ENCODE data around the gene SRGAP1.
"Not testable (repeated sequence)": the region's sequence is repeated elsewhere in the genome, so short reads cannot be mapped to it uniquely, and the experiment has no call there.

Gene SRGAP1

DNA sequence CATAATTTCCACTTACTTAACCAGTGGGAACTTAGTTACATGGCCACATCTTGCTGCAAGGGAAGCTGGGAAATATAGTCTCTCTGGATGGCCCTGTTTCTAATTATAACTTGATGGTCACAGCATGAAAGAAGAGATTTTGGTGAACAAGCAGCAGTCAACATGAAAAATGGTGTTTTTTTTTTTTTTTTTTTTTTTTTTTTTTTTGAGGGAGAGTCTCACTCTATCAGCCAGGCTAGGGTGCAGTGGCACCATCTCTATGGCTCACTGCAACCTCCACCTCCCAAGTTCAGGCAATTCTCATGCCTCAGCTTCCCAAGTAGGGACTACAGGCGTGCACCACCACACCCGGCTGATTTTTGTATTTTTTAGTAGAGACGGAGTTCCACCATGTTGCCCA lies 10.8 kb downstream of the SRGAP1 start:
- Histone ChIP-seq H3K9me3 (replicated peaks; ENCODE audit: low read length) (no peaks in the 10 kb centered on the region), H3K27me3 (ENCODE audit: control insufficient read depth, insufficient read depth, low read length) (no peaks in the 10 kb centered on the region), H3K4me2 (ENCODE audit: low read length) (no peak overlapping the region), H3K36me3 (ENCODE audit: insufficient read depth, low read length) (no peaks in the 10 kb centered on the region), H3K4me3 (ENCODE audit: low read length) (no peak overlapping the region), H3K4me1 (ENCODE audit: control insufficient read depth, insufficient read depth, low read length) (no peaks in the 10 kb centered on the region), H3K9ac (ENCODE audit: low read depth, low read length) (no peak overlapping the region)

DNA sequence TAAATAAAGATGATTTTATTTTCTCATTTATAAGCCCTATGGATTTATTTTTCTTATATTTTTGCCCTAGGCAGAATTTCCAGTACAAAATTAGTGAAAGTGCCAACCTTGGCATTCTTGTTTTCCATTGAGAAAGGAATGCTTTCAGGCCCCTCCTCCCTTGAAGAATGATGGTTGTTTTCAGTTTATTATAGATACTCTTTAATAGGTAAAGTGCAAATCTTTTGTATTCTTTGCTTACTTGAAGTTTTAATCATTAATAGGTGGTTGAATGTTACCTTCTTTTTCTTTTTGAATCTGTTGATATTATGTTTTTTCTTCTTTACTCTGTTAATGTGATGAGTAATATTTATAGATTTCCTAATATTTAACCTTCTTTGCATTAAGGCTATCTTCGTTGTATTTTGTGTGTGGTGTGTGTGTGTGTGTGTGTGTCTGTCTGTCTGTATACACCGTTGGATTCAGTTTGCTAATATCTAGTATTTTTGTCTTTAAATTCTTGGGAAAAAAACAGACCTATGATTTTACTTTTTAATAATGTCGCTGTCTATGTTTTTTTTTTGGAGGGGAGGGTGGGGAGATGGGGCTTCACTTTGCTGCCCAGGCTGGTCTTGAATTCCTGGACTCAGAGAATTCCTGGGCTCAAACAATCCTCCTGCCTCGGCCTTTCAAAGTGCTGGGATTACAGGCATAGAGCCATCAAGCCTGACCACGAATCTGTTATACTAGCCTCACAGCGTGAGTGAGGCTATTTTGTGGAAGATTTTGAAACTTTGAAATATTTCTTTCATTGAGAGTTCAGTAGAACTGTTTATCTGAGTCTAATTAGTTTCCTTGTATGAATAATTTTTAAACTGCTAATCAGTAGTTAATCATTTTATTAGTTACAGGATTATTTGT lies 13.5 kb downstream of the SRGAP1 start:
- Histone ChIP-seq H3K9me3 (replicated peaks; ENCODE audit: low read length) (no peaks in the 10 kb centered on the region), H3K4me2 (ENCODE audit: low read length) (peak overlapping the region; percentile 36), H3K27me3 (ENCODE audit: control insufficient read depth, insufficient read depth, low read length) (no peaks in the 10 kb centered on the region), H3K4me1 (ENCODE audit: control insufficient read depth, insufficient read depth, low read length) (peaks cover 16% of the 10 kb centered on the region), H3K36me3 (ENCODE audit: insufficient read depth, low read length) (no peaks in the 10 kb centered on the region), H3K9ac (ENCODE audit: low read depth, low read length) (no peak overlapping the region), H3K4me3 (ENCODE audit: low read length) (no peak overlapping the region)

DNA sequence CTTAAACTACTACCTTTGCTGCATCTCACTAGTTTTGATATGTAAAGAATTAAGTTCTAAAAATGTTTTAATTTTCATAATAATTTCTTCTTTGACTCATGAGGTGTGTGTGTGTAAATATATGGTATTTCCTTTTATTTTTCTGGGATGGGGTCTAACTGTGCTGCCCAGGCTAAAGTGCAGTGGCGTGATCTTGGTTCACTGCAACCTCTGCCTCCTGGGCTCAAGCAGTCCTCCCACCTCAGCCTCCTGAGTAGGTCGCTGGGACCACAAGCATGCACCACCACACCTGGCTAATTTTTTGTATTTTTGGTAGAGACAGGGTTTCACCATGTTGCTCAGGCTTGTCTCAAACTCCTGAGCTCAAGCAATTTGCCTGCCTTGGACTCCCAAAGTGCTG lies 15.4 kb downstream of the SRGAP1 start:
- H3K9ac ChIP-seq (ENCODE audit: low read depth, low read length); H3K27me3 ChIP-seq (ENCODE audit: control insufficient read depth, insufficient read depth, low read length); H3K36me3 ChIP-seq (ENCODE audit: insufficient read depth, low read length); H3K4me3 ChIP-seq (ENCODE audit: low read length); H3K9me3 ChIP-seq (replicated peaks; ENCODE audit: low read length); H3K4me2 ChIP-seq (ENCODE audit: low read length): not testable (repeated sequence)
- H3K4me1 ChIP-seq (ENCODE audit: control insufficient read depth, insufficient read depth, low read length) = peaks cover 29% of the 10 kb centered on the region

DNA sequence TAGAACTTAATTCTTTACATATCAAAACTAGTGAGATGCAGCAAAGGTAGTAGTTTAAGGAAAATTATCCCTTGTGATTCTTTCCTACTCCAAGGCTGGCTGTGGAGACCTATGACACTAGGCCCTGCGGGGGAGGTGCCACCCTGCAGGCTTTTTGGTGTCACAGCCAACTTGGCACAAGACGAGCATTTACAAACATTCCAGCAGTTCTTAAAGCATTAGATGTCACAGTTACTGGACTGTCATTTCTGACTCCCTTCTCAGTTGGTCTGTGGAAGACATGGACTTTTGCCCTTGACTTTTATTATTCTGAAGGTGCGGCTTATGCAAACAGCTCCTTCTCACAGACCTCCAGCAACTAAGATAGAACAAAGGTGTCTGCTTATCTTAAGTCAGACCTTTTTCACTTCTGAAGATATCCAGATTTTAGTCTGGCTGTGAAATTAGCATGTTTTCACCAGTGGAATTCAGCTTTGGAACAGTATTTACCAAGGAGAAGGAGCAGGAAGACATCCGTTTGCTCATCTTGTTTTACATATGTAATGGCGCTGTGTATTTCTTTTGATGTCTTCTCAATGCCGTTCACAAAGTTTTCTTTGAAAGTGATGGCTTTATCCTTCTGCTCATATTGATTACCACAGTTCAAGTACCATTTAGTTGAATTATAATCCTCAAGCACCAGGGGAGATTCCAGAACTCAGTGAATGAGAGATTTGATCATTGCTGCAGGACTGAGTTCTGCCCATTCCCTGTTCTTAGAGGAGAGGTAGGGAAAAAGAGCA lies 17.9 kb downstream of the SRGAP1 start:
- Histone ChIP-seq H3K4me3 (ENCODE audit: low read length) (no peak overlapping the region), H3K9me3 (replicated peaks; ENCODE audit: low read length) (no peaks in the 10 kb centered on the region), H3K4me2 (ENCODE audit: low read length) (peak overlapping the region; percentile 50), H3K27me3 (ENCODE audit: control insufficient read depth, insufficient read depth, low read length) (no peaks in the 10 kb centered on the region), H3K36me3 (ENCODE audit: insufficient read depth, low read length) (no peaks in the 10 kb centered on the region), H3K4me1 (ENCODE audit: control insufficient read depth, insufficient read depth, low read length) (peaks cover 29% of the 10 kb centered on the region), H3K9ac (ENCODE audit: low read depth, low read length) (no peak overlapping the region)

DNA sequence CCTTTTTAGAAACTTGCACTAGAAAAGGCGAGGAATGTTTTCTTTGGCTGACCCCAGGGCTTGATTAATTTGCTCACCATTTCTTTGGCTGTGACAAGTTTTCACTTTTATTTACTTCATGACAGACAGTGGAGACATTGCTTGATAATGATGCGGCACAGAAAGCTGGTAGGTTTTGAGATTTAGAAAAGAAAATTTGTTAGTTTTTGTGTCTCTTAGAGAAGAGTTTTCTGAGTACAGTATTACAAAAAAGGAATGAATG lies 18.4 kb downstream of the SRGAP1 start:
- Histone ChIP-seq H3K27me3 (ENCODE audit: control insufficient read depth, insufficient read depth, low read length) (no peaks in the 10 kb centered on the region), H3K36me3 (ENCODE audit: insufficient read depth, low read length) (no peaks in the 10 kb centered on the region), H3K9ac (ENCODE audit: low read depth, low read length) (no peak overlapping the region), H3K4me2 (ENCODE audit: low read length) (peak overlapping the region; percentile 50), H3K4me1 (ENCODE audit: control insufficient read depth, insufficient read depth, low read length) (peaks cover 29% of the 10 kb centered on the region), H3K9me3 (replicated peaks; ENCODE audit: low read length) (no peaks in the 10 kb centered on the region), H3K4me3 (ENCODE audit: low read length) (no peak overlapping the region)

DNA sequence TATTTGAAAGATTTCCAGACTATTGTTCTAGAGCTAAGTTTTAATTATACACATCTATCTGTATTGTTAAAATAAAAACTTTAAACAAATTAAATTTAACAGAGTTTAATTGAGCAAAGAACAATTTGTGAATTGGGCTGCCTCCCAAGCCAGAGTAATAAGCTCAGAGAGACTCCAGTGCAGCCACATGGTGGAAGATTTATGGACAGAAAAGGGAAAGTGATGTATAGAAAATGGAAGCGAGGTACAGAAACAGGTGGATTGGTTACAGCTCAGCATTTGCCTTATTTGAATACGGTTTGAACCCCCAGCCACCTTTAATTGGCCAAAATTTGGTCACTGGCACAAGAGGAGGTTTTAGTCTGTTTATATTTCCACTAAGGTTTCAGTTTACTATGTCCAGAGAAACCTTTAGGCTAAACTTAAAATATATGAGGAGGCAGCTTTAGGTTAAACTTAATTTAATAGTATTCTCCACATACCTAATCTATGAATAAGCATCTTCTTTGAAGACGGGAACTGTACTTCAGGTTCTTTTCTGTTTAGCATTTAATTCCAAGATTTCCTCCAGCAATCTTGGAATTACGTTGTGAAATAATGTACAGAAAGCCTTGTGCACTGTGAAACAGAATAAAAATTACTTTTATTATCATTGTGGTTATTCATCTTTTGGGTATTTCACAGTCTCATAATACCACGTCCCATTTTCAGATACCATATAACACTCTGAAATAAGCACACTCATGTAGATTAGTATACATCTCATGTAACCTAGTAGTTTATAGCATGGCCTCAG lies 19.4 kb downstream of the SRGAP1 start:
- peaks cover 29% of the 10 kb centered on the region for H3K4me1 ChIP-seq (ENCODE audit: control insufficient read depth, insufficient read depth, low read length)
- no peaks in the 10 kb centered on the region for H3K9me3 ChIP-seq (replicated peaks; ENCODE audit: low read length)
- no peak overlapping the region for H3K9ac ChIP-seq (ENCODE audit: low read depth, low read length)
- no peak overlapping the region for H3K4me3 ChIP-seq (ENCODE audit: low read length)
- H3K27me3 ChIP-seq (ENCODE audit: control insufficient read depth, insufficient read depth, low read length) = no peaks in the 10 kb centered on the region
- H3K36me3 ChIP-seq (ENCODE audit: insufficient read depth, low read length) = no peaks in the 10 kb centered on the region
- peak overlapping the region; percentile 32 for H3K4me2 ChIP-seq (ENCODE audit: low read length)

DNA sequence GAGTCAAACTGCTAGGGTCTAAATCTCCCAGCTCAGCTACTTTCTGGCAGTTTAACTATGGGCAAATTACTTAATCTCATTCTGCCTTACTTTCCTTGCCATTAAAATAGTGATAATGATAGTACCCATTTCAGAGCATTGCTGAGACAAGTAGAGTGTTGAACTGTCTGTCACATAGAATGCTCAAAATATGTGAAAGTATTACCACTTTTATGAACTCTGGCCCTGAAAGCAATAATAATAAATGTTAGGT lies 19.9 kb downstream of the SRGAP1 start:
- Histone ChIP-seq H3K4me3 (ENCODE audit: low read length) (no peak overlapping the region), H3K27me3 (ENCODE audit: control insufficient read depth, insufficient read depth, low read length) (no peaks in the 10 kb centered on the region), H3K4me1 (ENCODE audit: control insufficient read depth, insufficient read depth, low read length) (peaks cover 32% of the 10 kb centered on the region), H3K9me3 (replicated peaks; ENCODE audit: low read length) (no peaks in the 10 kb centered on the region), H3K36me3 (ENCODE audit: insufficient read depth, low read length) (no peaks in the 10 kb centered on the region), H3K9ac (ENCODE audit: low read depth, low read length) (no peak overlapping the region), H3K4me2 (ENCODE audit: low read length) (peak overlapping the region; percentile 32)

DNA sequence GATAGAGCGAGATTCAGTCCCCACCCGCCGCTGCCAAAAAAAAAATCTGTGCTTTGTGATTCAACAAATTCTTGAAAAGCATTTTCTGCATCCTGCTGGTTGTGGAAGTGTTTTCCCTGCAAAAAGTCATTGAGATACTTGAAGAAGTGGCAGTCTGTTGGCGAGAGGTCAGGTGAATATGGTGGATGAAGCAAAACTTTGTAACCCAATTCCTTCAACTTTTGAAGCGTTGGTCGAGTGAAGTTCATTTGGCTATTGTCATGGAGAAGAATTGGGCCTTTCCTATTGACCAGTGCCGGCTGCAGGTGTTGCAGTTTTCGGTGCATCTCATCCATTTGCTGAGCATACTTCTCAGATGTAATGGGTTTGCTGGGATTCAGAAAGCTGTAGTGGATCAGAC lies 20.9 kb downstream of the SRGAP1 start:
- Histone ChIP-seq H3K4me3 (ENCODE audit: low read length) (no peak overlapping the region), H3K27me3 (ENCODE audit: control insufficient read depth, insufficient read depth, low read length) (no peaks in the 10 kb centered on the region), H3K4me1 (ENCODE audit: control insufficient read depth, insufficient read depth, low read length) (peaks cover 40% of the 10 kb centered on the region), H3K9ac (ENCODE audit: low read depth, low read length) (no peak overlapping the region), H3K9me3 (replicated peaks; ENCODE audit: low read length) (no peaks in the 10 kb centered on the region), H3K36me3 (ENCODE audit: insufficient read depth, low read length) (no peaks in the 10 kb centered on the region), H3K4me2 (ENCODE audit: low read length) (no peak overlapping the region)

DNA sequence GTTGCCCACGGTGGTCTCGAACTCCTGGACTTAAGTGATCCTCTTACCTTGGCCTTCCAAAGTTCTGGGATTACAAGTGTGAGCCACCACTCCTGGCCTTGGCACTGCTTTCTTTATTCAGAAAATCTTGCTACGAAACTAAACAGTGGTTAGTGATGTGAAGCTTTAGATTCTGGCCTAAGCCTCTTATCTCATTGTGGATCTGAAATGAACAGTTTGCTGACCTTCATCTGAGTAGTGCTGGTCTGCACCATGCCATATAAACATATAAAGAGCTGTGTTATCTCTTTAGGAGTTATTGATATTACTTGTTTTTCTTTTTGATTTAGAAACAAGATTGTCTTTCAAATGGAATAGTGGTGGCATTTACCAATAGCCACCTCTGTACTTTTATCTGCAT lies 22.6 kb downstream of the SRGAP1 start:
- H3K4me1 ChIP-seq (ENCODE audit: control insufficient read depth, insufficient read depth, low read length) = peaks cover 33% of the 10 kb centered on the region
- H3K4me3 ChIP-seq (ENCODE audit: low read length) = no peak overlapping the region
- no peak overlapping the region for H3K9ac ChIP-seq (ENCODE audit: low read depth, low read length)
- H3K36me3 ChIP-seq (ENCODE audit: insufficient read depth, low read length) = peaks cover 2% of the 10 kb centered on the region
- no peaks in the 10 kb centered on the region for H3K27me3 ChIP-seq (ENCODE audit: control insufficient read depth, insufficient read depth, low read length)
- no peak overlapping the region for H3K4me2 ChIP-seq (ENCODE audit: low read length)
- H3K9me3 ChIP-seq (replicated peaks; ENCODE audit: low read length) = no peaks in the 10 kb centered on the region

DNA sequence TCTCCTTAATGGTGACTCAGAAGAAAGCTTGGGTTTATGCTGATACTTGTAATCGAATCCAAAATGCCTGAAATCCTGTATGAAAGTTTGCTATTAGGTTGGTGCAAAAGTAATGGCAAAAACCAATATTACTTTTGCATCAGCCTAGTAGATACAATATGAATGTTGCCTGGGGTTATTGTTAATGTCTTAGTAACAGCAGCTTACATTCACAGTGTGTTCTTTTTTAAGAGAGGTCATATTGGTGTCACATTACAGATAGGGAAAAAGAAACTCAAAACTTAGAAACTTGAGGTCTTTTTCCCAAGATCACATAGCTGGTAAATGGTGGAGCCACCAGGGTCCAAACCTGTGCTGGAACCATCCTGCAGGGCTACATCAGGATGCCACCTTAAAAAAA lies 25.2 kb downstream of the SRGAP1 start:
- Histone ChIP-seq H3K4me3 (ENCODE audit: low read length) (no peak overlapping the region), H3K4me2 (ENCODE audit: low read length) (peak overlapping the region; percentile 47), H3K9me3 (replicated peaks; ENCODE audit: low read length) (no peaks in the 10 kb centered on the region), H3K27me3 (ENCODE audit: control insufficient read depth, insufficient read depth, low read length) (no peaks in the 10 kb centered on the region), H3K36me3 (ENCODE audit: insufficient read depth, low read length) (peaks cover 2% of the 10 kb centered on the region), H3K9ac (ENCODE audit: low read depth, low read length) (no peak overlapping the region), H3K4me1 (ENCODE audit: control insufficient read depth, insufficient read depth, low read length) (peaks cover 11% of the 10 kb centered on the region)

DNA sequence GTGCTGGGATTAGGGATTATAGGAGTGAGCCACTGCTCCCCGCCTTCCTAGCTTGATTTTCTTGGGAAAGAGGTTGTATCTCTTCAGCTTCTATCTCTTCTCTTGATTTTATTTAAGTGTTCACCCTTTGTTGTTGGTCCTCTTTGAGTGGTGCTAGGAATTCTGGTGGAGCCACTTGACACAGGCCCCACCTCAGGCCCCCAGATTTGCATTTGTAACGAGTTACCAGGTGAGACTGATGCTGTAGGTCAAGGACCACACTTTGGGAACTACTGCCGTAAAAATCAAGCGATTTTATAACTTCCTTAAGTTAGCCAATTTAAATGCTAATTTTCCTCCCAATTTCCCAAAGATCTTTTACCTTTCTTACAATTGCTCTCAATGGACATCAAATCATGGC lies 26.3 kb downstream of the SRGAP1 start:
- no peak overlapping the region for H3K9ac ChIP-seq (ENCODE audit: low read depth, low read length)
- peaks cover 2% of the 10 kb centered on the region for H3K36me3 ChIP-seq (ENCODE audit: insufficient read depth, low read length)
- no peaks in the 10 kb centered on the region for H3K9me3 ChIP-seq (replicated peaks; ENCODE audit: low read length)
- H3K4me2 ChIP-seq (ENCODE audit: low read length) = no peak overlapping the region
- H3K4me3 ChIP-seq (ENCODE audit: low read length) = no peak overlapping the region
- peaks cover 11% of the 10 kb centered on the region for H3K4me1 ChIP-seq (ENCODE audit: control insufficient read depth, insufficient read depth, low read length)
- no peaks in the 10 kb centered on the region for H3K27me3 ChIP-seq (ENCODE audit: control insufficient read depth, insufficient read depth, low read length)

Measured in skeletal muscle satellite cell (primary cell).